HepG2 (cell line): ENCODE results near the gene ELP2. TPM values are rescaled to one million over a fixed set of nuclear protein-coding genes. Genes with fewer than 3 reads are reported as not detected.

ENCODE experiments used
- ATAC-seq: fragments of 200-7000 bp; cut with Tn5 transposase; 3 replicates; pipeline ENCODE4 v1.9.1; 2020; ENCODE audit warnings: mild to moderate bottlenecking, moderate library complexity
- BruUV-seq: library from RNA; stranded (reverse); fragments of 400-500 nt; replicated peaks from 2 replicates; lab custom pipeline; 2021; lab: Mats Ljungman, UMichigan
- CTCF ChIA-PET: fragments of 300-600 bp; formaldehyde crosslinking; extraction: SDS; loops from one replicate; lab custom pipeline; 2021; ENCODE audit warnings: low total read pairs, inconsistent platforms, low intra/inter-chr PET ratio; lab: Yijun Ruan, JAX
- POLR2A ChIA-PET: fragments of 350-600 bp; sonication (Branson Sonifier 250); formaldehyde crosslinking; loops from one replicate; lab custom pipeline; 2020; ENCODE audit warnings: antibody characterized with exemption, inconsistent platforms; lab: Yijun Ruan, JAX
- DNase-seq: peaks from one replicate; pipeline ENCODE4 v3.0.0-alpha.2; 2015; ENCODE audit warnings: low spot score
- FAIRE-seq: peaks from 3 replicates; lab custom pipeline; 2011; peaks lifted over from hg19 to GRCh38; lab: Jason Lieb, UNC
- H2AFZ ChIP-seq: one replicate; pipeline ENCODE4 v1.6.1; 2011; ENCODE audit warnings: low read length, inconsistent platforms
- H3K27ac ChIP-seq: fragments of 300-600 bp; 3 replicates; pipeline ENCODE4 v1.8.0; 2011; ENCODE audit warnings: mixed run types, mild to moderate bottlenecking, mixed read lengths, low read length, inconsistent platforms; ENCODE audit not compliant: insufficient read depth; ENCODE audit errors: extremely low read length
- H3K27me3 ChIP-seq, 2 experiments: fragments of 200-600 bp in 1 of 2; 2 replicates in 1 of 2; 3 replicates in 1 of 2; pipeline versions ENCODE4 v1.6.0 to v1.8.0; 2011; ENCODE audit warnings: low read length in 2 of 2, mild to moderate bottlenecking in 2 of 2, moderate library complexity in 2 of 2, inconsistent platforms in 1 of 2; ENCODE audit not compliant: insufficient read depth in 2 of 2, control insufficient read depth in 1 of 2
- H3K36me3 ChIP-seq, 2 experiments: fragments of 200-600 bp in 1 of 2; replicated peaks in 1 of 2; 2 replicates in 1 of 2; 3 replicates in 1 of 2; pipeline versions ENCODE4 v1.5.1 to v1.8.0; 2011; ENCODE audit warnings: low read length in 2 of 2, inconsistent platforms in 1 of 2; ENCODE audit not compliant: insufficient read depth in 2 of 2, control insufficient read depth in 1 of 2
- H3K4me1 ChIP-seq: 2 replicates; pipeline ENCODE4 v1.5.1; 2012; ENCODE audit warnings: low read length, inconsistent platforms; ENCODE audit not compliant: insufficient read depth
- H3K4me2 ChIP-seq: 2 replicates; pipeline ENCODE4 v1.6.0; 2011; ENCODE audit warnings: low read depth, low read length, inconsistent platforms
- H3K4me3 ChIP-seq, 3 experiments: fragments of 200-600 bp in 1 of 3; sonication (generic), shearing (Covaris generic) in 1 of 3; replicated peaks in 1 of 3; 2 replicates each; pipeline ENCODE4 v1.5.1; 2011 to 2016; ENCODE audit warnings: low read length in 3 of 3, inconsistent platforms in 2 of 3, low read depth in 2 of 3, mild to moderate bottlenecking in 2 of 3, control low read depth in 1 of 3, mixed read lengths in 1 of 3; ENCODE audit not compliant: insufficient read depth in 1 of 3
- H3K79me2 ChIP-seq: one replicate; pipeline ENCODE4 v1.6.1; 2011; ENCODE audit warnings: low read length, inconsistent platforms; ENCODE audit not compliant: insufficient read depth
- H3K9ac ChIP-seq: 2 replicates; pipeline ENCODE4 v1.6.0; 2011; ENCODE audit warnings: mild to moderate bottlenecking, low read depth, low read length, inconsistent platforms; ENCODE audit not compliant: insufficient read depth
- H3K9me3 ChIP-seq: 2 replicates; pipeline ENCODE4 v1.5.1; 2012; ENCODE audit warnings: mild to moderate bottlenecking, low read length
- H4K20me1 ChIP-seq: 2 replicates; pipeline ENCODE4 v1.6.0; 2011; ENCODE audit warnings: inconsistent platforms, mild to moderate bottlenecking, low read length, moderate library complexity; ENCODE audit not compliant: insufficient read depth
- AGO2 ChIP-seq: fragments of 200-400 bp; formaldehyde crosslinking; optimal IDR thresholded peaks from 2 replicates; pipeline ENCODE3; 2017; ENCODE audit warnings: mild to moderate bottlenecking, low read depth, low read length, moderate library complexity
- HNRNPL ChIP-seq: fragments of 200-400 bp; formaldehyde crosslinking; IDR thresholded peaks from 2 replicates; pipeline ENCODE4 v1.6.1; 2017; ENCODE audit warnings: mild to moderate bottlenecking, low read depth, low read length
- SP5 ChIP-seq: IDR thresholded peaks from 2 replicates; pipeline ENCODE4 v1.6.1; 2016; ENCODE audit warnings: low read depth, borderline replicate concordance
- STAG1 ChIP-seq: sonication (generic); formaldehyde crosslinking; IDR thresholded peaks from 2 replicates; pipeline ENCODE4 v1.4.0; 2020; ENCODE audit warnings: missing genetic modification reagents
- WGBS: methylation state at CpG from one replicate; pipeline ENCODE4 v1.1.6; 2017; ENCODE audit warnings: low lambda C conversion rate; 5-methylcytosine and 5-hydroxymethylcytosine counted together
- in situ Hi-C: cut with HindIII; loops from 2 replicates; pipeline ENCODE4 v1.10.0; 2017; ENCODE audit warnings: low pct_unique_long_range_greater_than_20kb; ENCODE audit not compliant: extremely low pct_ligation_motif_present
- intact Hi-C: fragments of 100-400 bp; cut with micrococcal nuclease; formaldehyde crosslinking; loops from one replicate; pipeline ENCODE4 v1.10.0; 2022; ENCODE audit not compliant: unreplicated experiment
- polyA plus RNA-seq, 8 experiments: library from polyadenylated mRNA; depleted of rRNA in 3 of 8; stranded (reverse) in 7 of 8; unstranded in 1 of 8; fragments of >200 nt; fragmentation: Illumina TruSeq in 4 of 8; extraction: Trizol in 4 of 8; gene quantifications; 2 replicates each; pipeline versions ENCODE4 v1.2.1 to v1.2.3, GENCODE V29; 2011 to 2016; ENCODE audit warnings: low read depth in 4 of 8, missing spikeins in 1 of 8, mixed read lengths in 1 of 8; ENCODE audit not compliant: insufficient read depth in 1 of 8
- total RNA-seq, 5 experiments: library from RNA; depleted of rRNA; stranded (reverse); fragments of >200 nt; fragmentation: Illumina TruSeq; extraction: Trizol; gene quantifications; 2 replicates each; pipeline ENCODE4 v1.2.3, GENCODE V29; 2016; ENCODE audit warnings: low read depth in 1 of 5

The ELP2 gene
- total and polyA plus RNA-seq, 2 of the 13 experiments (the other 11 are each of a cell fraction or from before 2014, with no cell fraction given) = 98.7 to 100 TPM

DNA sequence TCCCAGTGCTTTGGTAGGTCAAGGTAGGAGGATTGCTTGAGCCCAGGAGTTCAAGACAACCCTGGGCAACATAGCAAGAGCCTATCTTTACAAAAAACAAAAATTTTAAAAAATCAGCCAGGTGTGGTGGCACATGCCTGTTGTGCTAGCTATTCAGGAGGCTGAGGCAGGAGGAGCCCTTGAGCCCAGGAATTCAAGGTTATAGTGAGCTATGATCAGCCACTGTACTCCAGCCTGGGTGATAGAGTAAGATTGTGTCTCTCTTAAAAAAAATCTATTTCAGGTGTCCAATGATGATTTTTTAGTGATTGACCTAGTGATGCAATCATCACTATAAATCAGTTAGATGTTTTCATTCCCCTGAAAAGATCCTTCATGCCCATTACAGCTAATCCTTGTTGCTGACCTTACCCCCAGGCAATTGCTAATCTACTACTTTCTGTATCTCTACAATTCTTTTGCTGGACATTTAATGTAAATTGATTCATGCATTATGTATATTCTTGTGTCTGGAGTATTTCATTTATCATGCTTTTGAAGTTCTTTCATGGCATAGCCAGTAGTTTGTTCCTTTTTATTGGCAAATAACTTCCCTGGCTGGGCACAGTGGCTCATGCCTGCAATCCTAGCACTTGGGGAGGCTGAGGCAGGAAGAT is 67.9 kb downstream of the ELP2 start:
- TF ChIP-seq STAG1 (CRISPR knock-in tag) (0 out of 2 replicates have a peak, but pooled peaks have one; percentile 12), HNRNPL (no peak)
- POLR2A ChIA-PET = interaction anchor here (0.5 to 1.5 kb wide), 2 partner anchors 9 to 66 kb away, joined by 3 to 9 read pairs; partner anchors contain the start of gene MOCOS

DNA sequence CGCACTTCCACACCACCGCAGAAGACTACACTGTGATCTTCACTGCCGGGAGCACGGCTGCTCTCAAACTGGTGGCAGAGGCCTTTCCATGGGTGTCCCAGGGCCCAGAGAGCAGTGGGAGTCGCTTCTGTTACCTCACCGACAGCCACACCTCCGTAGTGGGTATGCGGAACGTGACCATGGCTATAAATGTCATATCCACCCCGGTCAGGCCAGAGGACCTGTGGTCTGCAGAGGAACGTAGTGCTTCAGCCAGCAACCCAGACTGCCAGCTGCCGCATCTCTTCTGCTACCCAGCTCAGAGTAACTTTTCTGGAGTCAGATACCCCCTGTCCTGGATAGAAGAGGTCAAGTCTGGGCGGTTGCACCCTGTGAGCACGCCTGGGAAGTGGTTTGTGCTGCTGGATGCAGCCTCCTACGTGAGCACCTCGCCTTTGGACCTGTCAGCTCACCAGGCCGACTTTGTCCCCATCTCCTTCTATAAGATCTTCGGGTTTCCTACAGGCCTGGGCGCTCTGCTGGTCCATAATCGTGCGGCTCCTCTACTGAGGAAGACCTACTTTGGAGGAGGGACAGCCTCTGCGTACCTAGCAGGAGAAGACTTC is 70.1 kb downstream of the ELP2 start:
- intact Hi-C loops (no loop called here), in situ Hi-C loops (no loop called here)

More for the DNA sequence above, 67.9 kb downstream of the ELP2 start:
- no peak overlapping the region for H3K27ac ChIP-seq
- H4K20me1 ChIP-seq = no peaks in the 10 kb centered on the region
- peak; percentile 36 for FAIRE-seq
- no peaks in the 10 kb centered on the region for H3K27me3 ChIP-seq
- peak; percentile 65 for ATAC-seq
- H3K79me2 ChIP-seq = no peaks in the 10 kb centered on the region
- no peak overlapping the region for H3K4me2 ChIP-seq
- H3K36me3 ChIP-seq = peaks cover 0 to 4% of the 10 kb centered on the region in 2 experiments; a peak in 1 of 5 replicates
- H3K9ac ChIP-seq = no peak overlapping the region
- intact Hi-C loops (no loop called here), in situ Hi-C loops (no loop called here)
- CTCF ChIA-PET = no interaction called here
- H3K9me3 ChIP-seq = no peaks in the 10 kb centered on the region
- H3K4me1 ChIP-seq = no peaks in the 10 kb centered on the region; the same call in 1 of the 2 replicates
- no TSS peak for BruUV-seq
- H3K4me3 ChIP-seq = no peak overlapping the region
- no peak for DNase-seq
- no peak overlapping the region for H2AFZ ChIP-seq

More for the DNA sequence above, 70.1 kb downstream of the ELP2 start:
- Histone ChIP-seq H3K9me3 (no peaks in the 10 kb centered on the region), H3K27me3 (no peaks in the 10 kb centered on the region), H3K4me3 (no peak overlapping the region), H2AFZ (no peak overlapping the region), H3K36me3 (peaks cover 3 to 12% of the 10 kb centered on the region in 2 experiments; a peak in 1 of 5 replicates), H3K79me2 (no peaks in the 10 kb centered on the region), H3K4me2 (no peak overlapping the region), H4K20me1 (no peaks in the 10 kb centered on the region), H3K27ac (no peak overlapping the region), H3K4me1 (no peaks in the 10 kb centered on the region; the same call in 1 of the 2 replicates), H3K9ac (no peak overlapping the region)
- POLR2A ChIA-PET = no interaction called here
- BruUV-seq = no TSS peak
- CTCF ChIA-PET = no interaction called here
- TF ChIP-seq AGO2 = peak; percentile 18
- no peak for TF ChIP-seq SP5 (CRISPR knock-in tag)
- WGBS = over 99% methylated on average over 18 of the region's 22 CpGs
- no peak for DNase-seq
- no peak for FAIRE-seq
- ATAC-seq = no peak
